ENCODE measurements around the gene GEMIN7.
A peak's percentile ranks its signal among the peaks of the same experiment; 100 is the strongest.

Gene GEMIN7

DNA sequence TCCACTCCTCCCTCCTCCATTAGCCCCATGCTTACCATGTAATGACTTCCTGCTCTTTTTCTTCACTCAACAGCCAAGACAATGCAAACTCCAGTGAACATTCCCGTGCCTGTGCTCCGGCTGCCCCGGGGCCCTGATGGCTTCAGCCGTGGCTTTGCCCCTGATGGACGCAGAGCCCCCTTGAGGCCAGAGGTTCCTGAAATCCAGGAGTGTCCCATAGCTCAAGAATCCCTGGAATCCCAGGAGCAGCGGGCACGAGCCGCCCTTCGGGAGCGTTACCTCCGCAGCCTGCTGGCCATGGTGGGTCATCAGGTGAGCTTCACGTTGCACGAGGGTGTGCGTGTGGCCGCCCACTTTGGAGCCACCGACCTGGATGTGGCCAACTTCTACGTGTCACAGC is 11.0 kb downstream of the GEMIN7 start:
- no peak for DNase-seq (ENCODE audit: low read depth)

DNA sequence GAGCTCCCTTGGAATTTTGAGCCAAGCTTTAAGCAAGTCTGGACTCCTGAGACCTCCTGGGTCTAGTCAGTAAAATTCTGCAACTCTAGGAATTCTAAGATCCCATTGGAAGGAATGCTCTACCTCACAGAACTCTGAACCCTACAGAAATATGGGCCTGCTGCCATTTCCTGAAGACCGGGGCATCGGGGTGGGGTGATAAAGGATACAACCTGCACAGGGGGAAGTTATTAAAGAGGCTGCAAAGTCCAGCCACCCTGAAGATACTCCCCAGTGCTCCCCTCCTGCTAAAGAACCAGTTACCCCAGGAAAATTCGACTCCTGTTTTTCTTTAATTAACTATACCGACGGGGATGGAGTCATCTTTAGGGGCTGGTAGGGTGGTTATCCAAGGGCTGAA is 11.5 kb downstream of the GEMIN7 start:
- no peak for DNase-seq (ENCODE audit: low read depth)

DNA sequence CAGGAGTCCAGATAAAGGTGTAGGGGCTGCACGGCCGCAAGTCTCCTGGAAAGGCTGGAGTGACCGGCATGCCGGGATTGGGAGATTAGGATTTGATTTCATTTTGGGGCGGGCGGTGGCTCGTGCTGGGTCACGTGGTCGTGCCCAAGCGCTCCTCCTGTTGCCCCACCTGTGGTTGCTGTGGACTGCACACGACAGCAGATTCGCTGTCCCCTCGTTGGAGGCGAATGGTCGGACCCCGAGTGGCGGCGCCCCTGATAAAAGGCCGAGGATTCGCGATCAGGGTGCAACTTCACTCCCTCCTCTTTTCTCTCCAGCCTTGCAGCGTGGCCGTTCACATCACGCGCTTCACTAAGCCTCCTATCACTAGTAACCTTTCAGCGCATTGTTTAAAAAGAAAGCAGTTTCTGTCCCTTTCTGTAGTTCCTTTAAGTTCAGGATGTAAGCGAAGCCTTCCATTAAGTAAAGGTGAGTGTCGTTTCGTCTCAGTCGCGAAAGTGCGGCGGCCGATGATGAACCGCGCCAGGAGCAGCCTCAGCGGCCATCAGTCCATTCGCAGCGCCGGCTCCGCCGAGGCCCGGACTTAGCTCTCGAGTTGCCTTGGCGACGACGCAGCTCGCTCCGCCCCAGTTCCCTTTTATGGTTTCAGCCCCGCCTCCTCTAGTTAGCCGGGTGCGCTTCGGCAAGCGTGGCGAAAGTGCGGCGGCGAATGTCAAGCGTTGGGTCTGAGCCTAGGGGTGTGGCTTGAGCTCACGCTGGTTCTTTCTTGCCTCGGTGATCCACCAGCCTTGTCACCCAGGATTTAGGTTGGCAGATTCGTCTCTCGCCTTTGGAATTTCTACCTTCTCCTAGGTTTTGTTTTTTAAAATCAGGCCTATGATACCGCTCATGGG is 12.2 kb downstream of the GEMIN7 start:
- peak; percentile 95 for DNase-seq (ENCODE audit: low read depth)

DNA sequence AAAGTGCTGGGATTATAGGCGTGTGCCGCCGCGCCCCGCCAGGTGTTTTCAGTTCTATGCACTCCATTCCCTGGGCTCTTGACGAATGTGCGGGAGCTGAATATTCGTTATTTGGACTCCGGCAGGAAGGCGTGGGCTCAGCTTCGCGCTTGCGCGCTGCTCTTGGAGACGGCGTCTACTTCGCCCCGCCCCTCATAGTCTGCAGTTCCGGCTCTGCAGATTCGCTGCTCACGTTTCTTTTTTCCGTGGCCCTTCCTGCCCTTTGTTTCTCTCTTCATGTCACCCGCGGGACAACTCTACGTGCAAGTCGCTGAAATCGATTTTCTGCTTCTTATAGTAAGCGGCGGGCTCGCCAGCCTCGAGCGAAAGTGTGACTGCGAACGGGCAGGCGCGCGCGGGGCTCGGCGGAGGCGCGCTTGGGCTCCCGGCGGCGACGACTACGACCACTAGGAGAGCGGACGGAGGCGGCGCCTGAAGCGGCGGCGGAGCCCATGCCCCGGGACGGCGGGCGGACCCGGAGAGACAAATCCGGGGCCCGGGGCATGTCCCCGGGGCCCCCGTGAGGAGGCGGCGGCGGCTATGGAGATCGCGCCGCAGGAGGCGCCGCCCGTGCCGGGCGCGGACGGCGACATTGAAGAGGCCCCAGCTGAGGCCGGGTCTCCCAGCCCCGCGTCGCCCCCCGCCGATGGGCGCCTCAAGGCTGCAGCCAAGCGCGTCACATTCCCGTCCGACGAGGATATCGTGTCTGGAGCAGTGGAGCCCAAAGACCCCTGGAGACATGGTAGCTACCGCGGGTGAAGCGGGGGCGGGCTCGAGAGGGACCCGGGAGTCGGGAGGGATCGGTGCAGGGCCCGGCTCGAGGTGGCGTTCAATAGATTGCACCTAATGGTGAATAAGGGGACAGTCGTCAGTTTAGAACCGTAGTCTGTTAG is 14.0 kb downstream of the GEMIN7 start, which contains the start of gene PPP1R37:
Gene PPP1R37, plus strand, starts transcription at position 433 of the 932 bp plus-strand sequence. Its CDS starts 147 bp downstream, at position 580.
- DNase-seq (ENCODE audit: low read depth), result peak; percentile 90

DNA sequence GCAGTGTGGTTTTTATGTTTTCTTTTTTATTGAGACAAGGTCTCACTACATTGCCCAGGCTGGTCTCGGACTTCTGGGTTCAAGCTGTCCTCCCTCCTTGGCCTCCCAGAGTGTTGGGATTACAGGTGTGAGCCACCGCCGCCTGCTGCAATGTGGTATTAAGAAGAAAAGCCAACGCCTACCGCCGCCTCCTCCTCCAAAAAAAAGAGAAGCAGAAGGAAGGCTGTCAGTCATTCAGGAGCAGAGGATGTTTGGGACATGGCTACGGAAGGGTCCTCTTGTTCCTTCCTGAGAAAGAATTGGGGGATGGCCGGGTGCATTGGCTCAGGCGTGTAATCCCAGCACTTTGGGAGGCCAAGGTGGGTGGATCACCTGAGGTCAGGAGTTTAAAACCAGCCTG is 15.1 kb downstream of the GEMIN7 start:
- DNase-seq (ENCODE audit: low read depth), result no peak

DNA sequence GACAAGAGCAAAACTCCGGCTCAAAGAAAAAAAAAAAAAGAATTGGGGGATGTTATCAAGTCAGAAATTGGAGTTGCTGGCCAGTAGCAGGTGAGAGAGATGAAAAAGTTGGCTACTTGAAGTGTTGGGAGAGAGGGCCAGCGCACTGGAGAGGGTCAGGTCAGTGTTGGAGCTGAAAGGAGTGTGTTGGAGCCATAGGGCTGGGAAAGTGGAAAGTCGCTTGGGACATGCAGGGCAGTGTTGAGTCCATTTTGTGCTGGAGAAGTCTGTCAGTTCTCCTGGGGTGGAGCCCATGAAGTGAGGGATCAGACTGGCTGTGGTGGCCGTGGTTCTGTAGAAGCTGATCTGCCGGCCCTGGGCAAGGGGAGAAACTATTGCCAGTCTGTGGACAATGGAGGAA is 15.6 kb downstream of the GEMIN7 start:
- DNase-seq (ENCODE audit: low read depth), result no peak

DNA sequence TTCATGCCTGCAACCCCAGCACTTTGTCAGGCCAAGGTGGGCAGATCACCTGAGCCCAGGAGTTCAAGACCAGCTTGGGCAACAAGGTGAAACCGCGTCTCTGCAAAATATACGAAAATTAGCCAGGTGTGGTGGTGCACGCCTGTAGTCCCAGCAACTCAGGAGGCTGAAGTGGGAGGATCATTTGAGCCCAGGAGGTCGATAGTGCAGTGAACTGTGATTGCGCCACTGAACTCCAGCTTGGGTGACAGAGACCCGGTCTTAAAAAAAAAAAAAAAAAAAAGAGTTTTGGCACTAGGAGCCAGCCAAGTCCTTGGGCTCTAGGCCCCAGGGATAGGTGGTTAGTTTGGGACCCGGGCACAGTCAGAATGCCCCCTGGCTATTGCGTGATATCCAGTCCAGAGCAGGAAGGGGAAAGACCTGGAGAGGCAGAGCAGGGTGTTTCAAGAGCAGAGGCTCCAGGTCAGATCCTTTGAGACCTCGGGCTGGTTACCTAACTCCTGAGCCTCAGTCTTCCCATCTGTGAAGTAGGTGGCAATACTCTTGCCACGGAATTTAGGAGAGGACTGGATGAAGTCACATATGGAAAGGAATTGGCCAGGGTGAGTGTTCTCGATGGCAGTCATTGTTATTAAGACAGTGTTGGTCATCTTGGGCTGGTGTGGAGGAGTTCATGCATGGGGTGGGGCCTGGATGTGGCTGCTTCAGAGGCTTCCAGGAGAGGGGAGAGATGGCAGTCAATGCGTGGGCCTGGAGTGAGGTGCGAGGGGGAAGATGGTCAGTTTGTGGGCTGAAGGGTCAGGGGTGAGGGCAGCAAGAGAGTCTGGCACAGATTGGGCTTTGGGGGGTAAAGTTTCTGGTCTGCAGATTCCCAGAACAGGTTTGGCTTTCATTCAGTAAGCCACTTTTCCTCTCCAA is 16.7 kb downstream of the GEMIN7 start:
- no peak for DNase-seq (ENCODE audit: low read depth)

DNA sequence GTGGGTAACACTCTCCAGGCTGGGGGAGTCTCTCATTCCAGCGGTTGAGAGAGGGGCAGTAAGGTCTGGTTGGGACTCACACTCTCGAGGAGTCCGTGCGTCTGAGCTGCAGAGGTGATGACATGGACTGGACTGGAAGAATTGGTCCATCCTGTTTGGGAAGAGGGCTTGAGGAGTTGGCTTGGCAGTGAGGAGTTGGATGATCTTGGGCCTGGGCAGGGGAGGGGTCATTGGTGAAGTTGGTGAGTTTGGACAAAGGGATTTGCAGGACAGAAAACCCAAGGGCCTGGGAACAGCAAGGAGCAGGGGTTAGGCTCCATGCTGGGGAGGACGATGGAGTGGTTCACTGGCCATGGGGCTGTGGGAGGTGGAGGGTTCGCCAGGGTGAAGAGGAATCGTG is 17.6 kb downstream of the GEMIN7 start:
- no peak for DNase-seq (ENCODE audit: low read depth)

DNA sequence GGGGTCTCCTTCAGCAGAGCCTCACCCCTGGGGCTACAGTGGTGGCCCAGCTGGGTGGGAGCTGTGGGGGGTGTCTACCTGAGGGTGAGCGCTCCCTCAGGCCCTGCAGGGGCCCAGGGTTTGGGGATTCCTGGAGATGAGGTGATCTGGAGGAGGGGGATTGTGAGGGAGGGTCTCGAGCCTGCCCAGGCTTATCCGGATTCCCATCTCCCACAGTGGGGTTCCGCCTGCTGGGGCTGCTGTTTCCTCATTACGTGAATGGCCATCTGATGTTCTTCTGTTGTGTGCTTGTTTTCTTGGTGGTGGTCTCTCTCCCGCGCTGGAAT is 18.4 kb downstream of the GEMIN7 start:
- DNase-seq (ENCODE audit: low read depth), result no peak

DNA sequence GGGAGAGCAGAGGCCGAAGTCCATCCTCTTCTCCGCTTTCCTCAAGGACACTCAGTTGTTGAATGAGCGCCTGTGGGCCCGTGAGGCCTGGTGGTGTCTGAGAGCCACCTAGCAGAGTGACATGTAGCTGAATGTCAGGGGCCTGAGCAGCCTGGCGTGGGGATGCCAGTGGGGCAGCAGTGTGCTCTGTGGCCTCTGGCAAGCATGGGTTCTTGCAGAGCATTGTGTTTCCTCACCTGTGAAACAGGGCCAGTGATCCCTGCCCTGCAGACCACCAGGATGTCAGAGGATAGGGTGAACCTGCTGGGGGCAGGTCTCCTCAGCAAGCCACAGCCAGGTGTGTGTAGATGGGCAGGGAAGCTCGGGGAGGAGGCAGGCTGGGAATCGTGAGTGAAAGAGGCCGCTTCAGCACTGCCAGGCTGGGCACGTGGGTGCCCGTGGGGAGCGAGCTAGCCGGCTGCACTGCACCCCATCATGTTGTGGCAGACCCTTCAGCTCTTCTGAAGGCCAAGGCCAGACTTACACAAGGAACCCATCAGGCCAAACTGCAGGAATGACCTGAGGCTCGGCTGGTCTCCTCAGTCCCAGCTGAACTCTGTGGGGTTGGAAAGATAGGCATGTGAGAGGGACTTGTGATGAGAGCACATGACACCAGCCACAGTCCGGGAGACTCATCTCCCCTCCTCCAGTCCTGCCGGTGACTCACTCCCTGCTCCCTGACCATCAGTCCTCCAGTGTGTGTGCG is 18.9 kb downstream of the GEMIN7 start:
- no peak for DNase-seq (ENCODE audit: low read depth)

DNA sequence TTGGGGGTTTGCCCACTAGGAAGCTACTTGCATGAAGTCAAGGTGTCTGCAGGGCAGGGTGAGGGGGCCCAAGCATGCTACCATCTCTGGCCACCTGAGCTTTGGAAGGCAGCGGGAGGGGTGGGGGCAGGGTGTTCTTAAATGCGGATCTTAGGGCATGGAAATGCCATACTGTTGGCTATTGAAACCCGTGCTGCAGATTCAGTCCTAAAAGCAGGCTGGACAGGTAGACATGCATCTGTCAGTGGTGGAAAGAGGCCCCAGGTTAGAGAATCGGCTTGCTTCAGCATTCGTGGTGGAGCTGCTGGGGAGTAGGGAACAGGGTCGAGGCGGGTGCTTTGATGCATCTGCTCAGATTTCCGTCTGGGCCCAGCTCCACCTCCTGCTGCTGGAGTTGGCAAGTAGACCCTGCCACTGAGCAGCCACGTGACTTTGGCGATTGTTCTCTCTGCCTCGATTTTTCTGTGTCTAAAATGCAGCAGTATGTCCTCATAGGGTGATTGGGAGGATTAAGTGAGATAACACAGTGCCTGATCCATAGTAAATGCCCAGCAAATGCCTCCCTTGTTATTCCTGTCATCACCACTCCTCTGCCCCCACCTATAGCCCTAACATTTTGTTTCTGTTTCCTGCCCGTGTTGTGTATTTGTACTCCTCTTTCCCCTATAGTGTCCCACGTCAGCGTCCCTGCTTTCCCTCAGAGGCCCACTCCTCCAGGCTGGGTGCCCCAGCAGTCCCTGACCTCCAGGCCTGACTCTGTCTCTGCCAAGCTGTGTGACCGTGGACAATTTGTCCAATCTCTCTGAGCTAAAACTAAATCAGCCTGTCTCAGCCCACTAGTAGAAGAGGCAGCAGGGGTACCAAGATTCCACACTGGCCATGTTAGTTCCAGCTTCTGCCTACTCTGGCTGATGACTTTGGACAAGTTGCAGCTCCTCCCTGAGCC is 19.7 kb downstream of the GEMIN7 start:
- no peak for DNase-seq (ENCODE audit: low read depth)

DNA sequence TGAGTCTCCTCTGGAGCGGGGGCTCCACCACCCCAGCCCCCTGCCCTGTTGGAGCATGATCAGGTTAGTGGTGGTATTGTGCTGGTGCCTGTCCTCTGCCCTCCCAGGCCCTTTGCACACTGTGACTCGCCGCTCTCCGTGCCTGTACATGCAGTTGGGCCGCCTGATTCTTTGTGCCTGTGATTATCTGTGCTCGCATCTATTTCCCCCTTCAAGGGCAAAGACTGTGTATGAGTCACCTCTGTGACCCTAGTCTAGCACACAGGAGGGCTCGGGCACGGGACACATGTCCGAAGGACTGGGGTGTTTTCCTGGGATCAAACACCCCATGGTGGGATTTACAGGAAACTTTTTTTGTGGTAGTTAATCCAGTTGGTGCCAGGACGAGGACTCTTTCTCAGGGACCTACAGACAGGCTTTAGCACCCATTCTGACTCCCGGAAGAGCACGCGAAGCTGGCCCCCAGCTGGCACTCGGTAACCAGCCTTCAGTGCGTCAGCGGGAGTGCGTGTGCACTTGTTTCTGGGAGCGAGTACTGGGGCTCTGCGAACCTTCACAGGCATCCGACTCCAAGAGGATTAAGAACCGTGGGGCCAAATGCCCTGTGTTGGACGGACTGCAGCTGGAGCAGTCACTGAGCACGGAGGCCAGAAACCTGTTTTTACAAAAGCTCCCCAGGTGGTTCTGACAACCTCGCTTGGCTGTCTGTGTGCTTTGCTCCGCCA is 20.6 kb downstream of the GEMIN7 start:
- no peak for DNase-seq (ENCODE audit: low read depth)

DNA sequence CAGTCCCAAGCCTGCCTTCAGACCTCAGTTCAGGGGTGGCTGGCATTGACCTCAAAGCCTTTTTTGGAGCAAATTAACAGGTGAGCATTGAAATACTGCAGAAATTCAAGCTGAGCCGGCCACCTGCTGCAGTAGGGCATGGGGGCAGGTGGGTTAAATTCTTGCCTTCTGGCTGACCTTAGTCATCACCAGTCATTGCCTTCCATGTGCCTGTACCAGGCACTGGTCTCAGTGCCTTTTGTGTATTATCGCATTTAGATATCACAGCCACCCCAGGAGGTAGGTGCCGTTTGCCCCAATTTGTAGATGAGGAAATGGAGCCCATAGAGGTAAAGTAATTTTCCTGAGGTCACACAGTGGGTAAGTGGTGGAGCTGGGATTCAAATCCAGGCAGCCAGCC is 21.1 kb downstream of the GEMIN7 start:
- DNase-seq (ENCODE audit: low read depth), result no peak

DNA sequence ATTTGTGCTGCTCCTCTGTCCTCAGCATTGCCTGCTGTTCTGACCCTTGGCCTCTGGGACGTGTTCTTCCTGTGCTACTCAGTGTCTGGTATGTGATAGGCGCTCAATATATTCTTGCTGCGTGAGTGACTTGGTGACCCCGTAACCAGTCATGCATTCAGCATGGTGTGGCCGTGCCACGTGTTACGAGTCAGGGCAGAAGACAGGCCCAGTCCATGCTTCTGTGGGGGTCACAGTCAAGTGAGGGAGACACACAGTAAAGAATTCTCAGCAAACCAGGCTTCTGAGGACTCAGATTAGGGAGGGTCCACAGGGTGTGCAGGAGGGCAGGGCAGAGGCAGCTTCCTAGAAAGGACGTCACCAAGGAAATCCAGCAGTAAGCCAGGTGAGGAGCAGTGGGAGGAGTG is 21.8 kb downstream of the GEMIN7 start:
- DNase-seq (ENCODE audit: low read depth), result no peak

DNA sequence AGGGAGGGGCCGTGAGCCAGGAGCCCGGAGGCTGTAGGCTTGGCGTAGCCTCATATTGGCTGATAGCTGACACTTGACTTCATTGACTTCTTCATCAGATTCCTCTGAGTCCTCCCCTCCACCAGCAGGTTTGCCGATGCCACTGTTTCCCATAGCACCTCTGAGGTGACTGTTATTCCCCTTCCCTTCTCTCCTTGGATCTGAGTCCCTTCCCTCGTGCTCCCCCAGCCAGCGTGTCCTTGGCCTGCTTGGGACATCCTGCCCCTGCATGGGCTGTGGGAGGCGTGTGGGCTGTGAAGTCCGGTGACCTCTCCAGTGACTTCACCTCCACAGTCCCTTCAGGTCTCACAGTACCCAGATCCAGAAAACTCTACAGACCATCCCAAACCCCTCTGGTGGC is 22.7 kb downstream of the GEMIN7 start:
- DNase-seq (ENCODE audit: low read depth), result no peak

DNA sequence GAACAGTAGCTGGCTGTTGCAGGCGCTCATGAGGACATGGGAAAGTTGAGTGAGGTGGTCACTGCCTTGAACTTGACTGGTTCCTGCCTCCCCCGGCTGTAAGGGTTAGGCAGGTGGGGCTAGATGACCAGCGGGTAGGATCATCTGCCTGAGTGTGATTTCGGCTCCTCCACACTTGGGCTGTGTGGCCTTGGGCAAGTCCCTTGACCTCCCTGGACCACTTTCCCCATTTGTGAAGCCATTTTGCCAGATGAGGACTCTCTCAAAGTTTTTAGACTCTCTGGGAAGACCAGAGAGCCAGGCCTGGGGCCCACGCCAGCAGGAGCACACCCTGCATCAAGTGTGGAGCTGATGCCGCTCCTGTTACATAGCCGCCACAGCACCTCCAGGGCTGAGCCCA is 23.4 kb downstream of the GEMIN7 start:
- no peak for DNase-seq (ENCODE audit: low read depth)

DNA sequence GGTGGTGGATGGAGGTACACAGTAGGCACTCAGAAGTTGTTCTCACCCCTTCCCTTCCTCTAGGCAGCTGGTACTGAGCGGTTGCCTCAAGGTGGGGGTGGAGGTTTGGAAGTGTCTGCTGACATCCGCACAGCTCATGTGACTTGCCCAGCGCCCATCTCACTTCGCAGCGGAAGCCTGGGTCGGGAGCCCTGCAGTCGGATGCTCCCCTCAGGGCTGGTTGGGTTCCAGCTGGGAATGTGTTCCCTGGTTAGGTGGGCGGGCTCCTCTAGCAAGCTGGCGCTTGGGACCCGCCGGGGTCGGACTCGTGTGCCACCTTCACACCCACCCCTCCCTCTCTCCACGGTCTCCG is 24.1 kb downstream of the GEMIN7 start:
- no peak for DNase-seq (ENCODE audit: low read depth)

DNA sequence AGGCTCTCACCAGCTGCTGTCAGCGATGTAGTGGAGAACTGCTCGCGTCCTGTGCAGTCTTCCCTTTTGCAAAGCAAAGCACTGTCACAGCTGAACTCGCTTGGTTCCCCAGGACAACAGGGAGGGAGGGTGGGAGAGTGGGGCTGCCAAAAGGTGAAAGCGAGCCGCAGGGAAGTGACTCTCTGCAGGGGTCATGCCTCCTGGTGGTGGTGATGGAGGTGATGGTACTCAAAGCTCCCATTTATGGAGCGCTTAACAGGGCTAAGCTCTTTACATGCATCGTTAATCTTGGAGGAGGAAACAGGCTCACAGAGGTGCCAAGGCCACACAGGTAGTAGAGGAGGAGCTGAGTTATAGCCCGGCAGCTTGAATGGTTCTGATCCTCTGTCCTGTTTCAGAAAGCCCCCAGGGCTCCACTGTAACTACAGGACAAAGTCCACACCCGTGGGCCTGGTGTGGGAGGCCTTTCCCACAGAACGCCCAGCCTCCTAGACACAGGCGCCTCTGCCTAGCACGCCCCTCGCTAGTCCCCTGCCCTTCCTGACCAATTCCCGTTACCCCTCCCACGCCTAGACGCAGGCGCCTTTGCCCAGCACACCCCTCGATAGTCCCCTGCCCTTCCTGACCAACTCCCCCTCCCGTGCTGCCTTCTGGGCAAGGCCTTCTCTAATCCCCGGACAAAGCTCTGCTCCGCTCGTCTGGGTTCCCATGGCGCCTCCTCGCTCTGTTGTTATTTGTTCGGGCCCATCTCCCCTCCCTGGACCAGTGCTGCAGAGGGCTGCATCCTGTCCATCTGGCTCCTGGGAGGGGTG is 24.7 kb downstream of the GEMIN7 start:
- DNase-seq (ENCODE audit: low read depth), result no peak

Measured in T follicular helper cell (primary cell).